OCI-LY7 (cell line): ENCODE measurements around the gene TTC38. TPM values are rescaled to one million over a fixed set of nuclear protein-coding genes. Genes with fewer than 3 reads are reported as not detected.

Experiments used
- BruUV-seq: library from RNA; stranded (reverse); fragments of 400-500 nt; replicated peaks from 2 replicates; lab custom pipeline; 2021; lab: Mats Ljungman, UMichigan
- CTCF ChIA-PET: fragments of 300-600 bp; sonication (Branson Sonifier 250); formaldehyde crosslinking; loops from one replicate; lab custom pipeline; 2022; ENCODE audit warnings: antibody characterized with exemption; ENCODE audit not compliant: unreplicated experiment; lab: Charles Lee
- POLR2A ChIA-PET: fragments of 300-600 bp; sonication (Branson Sonifier 250); formaldehyde crosslinking; loops from one replicate; lab custom pipeline; 2022; ENCODE audit warnings: antibody characterized with exemption; lab: Charles Lee
- DNase-seq: peaks from one replicate; pipeline ENCODE4 v3.0.0-alpha.2; 2015; ENCODE audit warnings: low spot score
- H2AFZ ChIP-seq: fragments of 200-600 bp; sonication (generic), shearing (Covaris generic); 2 replicates; pipeline ENCODE4 v1.6.1; 2014; ENCODE audit warnings: mild to moderate bottlenecking, antibody characterized with exemption, low read length, moderate library complexity
- H3K27ac ChIP-seq: fragments of 200-600 bp; sonication (generic); 2 replicates; pipeline ENCODE4 v1.5.1; 2014; ENCODE audit warnings: mixed run types, low read depth, mild to moderate bottlenecking, moderate library complexity, low read length, inconsistent platforms; ENCODE audit not compliant: poor library complexity, severe bottlenecking
- H3K36me3 ChIP-seq: fragments of 200-600 bp; sonication (generic); 2 replicates; pipeline ENCODE4 v1.6.1; 2014; ENCODE audit warnings: mild to moderate bottlenecking, antibody characterized with exemption, low read length, moderate library complexity, mixed read lengths; ENCODE audit not compliant: insufficient read depth
- H3K4me1 ChIP-seq: fragments of 200-600 bp; sonication (generic); 2 replicates; pipeline ENCODE4 v1.5.1; 2014; ENCODE audit warnings: mild to moderate bottlenecking, low read length; ENCODE audit not compliant: insufficient read depth, poor library complexity, severe bottlenecking
- H3K4me2 ChIP-seq: fragments of 200-600 bp; sonication (generic); 2 replicates; pipeline ENCODE4 v1.6.1; 2014; ENCODE audit warnings: mild to moderate bottlenecking, low read length
- H3K4me3 ChIP-seq: fragments of 200-600 bp; sonication (generic); 2 replicates; pipeline ENCODE4 v1.5.1; 2014; ENCODE audit warnings: mild to moderate bottlenecking, low read depth, low read length; ENCODE audit not compliant: poor library complexity, severe bottlenecking
- H3K79me2 ChIP-seq: fragments of 200-600 bp; sonication (generic); 2 replicates; pipeline ENCODE4 v1.6.1; 2016; ENCODE audit warnings: low read depth, mild to moderate bottlenecking, low read length, moderate library complexity, mixed read lengths; ENCODE audit not compliant: insufficient read depth
- H3K9me2 ChIP-seq: fragments of 200-600 bp; sonication (generic); 2 replicates; pipeline ENCODE4 v1.6.1; 2016; ENCODE audit warnings: mild to moderate bottlenecking, low read length, mixed read lengths; ENCODE audit not compliant: insufficient read depth
- H3K9me3 ChIP-seq: fragments of 200-600 bp; sonication (generic); 2 replicates; pipeline ENCODE4 v1.6.1; 2014; ENCODE audit warnings: mild to moderate bottlenecking, mixed run types, low read length, mixed read lengths
- H4K20me1 ChIP-seq: fragments of 200-600 bp; sonication (generic); 2 replicates; pipeline ENCODE4 v1.6.1; 2014; ENCODE audit warnings: mild to moderate bottlenecking, antibody characterized with exemption, low read length, moderate library complexity, mixed read lengths; ENCODE audit not compliant: insufficient read depth
- CTCF ChIP-seq: fragments of 200-600 bp; sonication (generic); conservative IDR thresholded peaks from 2 replicates; pipeline ENCODE4 v1.5.1; 2014; ENCODE audit warnings: mild to moderate bottlenecking, antibody characterized with exemption, low read length, moderate library complexity, mixed read lengths
- EZH2phosphoT487 ChIP-seq: fragments of 200-600 bp; sonication (generic); IDR thresholded peaks from 2 replicates; pipeline ENCODE4 v1.6.1; 2018; ENCODE audit warnings: low read depth, borderline replicate concordance, mild to moderate bottlenecking, mixed run types, antibody characterized with exemption, low read length, moderate library complexity, mixed read lengths
- intact Hi-C: fragments of 100-400 bp; cut with micrococcal nuclease; formaldehyde crosslinking; loops from one replicate; pipeline ENCODE4 v1.10.0; 2022; ENCODE audit not compliant: unreplicated experiment
- total RNA-seq, 2 experiments: library from RNA; depleted of rRNA in 1 of 2; stranded (reverse); fragments of >200 nt in 1 of 2; shearing (Covaris generic) in 1 of 2; gene quantifications; 2 replicates each; pipeline ENCODE4 v1.2.3, GENCODE V29; 2014 to 2022

Gene TTC38
- total RNA-seq, 2 experiments from 2014 or later, result 0.44 to 2.7 TPM

GRCh38 chr22:46319319-46319718, 51.5 kb downstream of the TTC38 start:
- no peak overlapping the region for H3K4me3 ChIP-seq
- no TSS peak for BruUV-seq
- H3K27ac ChIP-seq, result no peak overlapping the region
- no peaks in the 10 kb centered on the region for H3K9me2 ChIP-seq
- intact Hi-C loops, result loop anchor here (10.0 kb wide), 1 partner anchor 325 kb away; no protein-coding TSS in a partner anchor
- DNase-seq, result no peak
- no peak overlapping the region for H3K4me2 ChIP-seq
- ChIA-PET CTCF (no interaction called here), POLR2A (no interaction called here)
- H4K20me1 ChIP-seq, result no peaks in the 10 kb centered on the region; the same call in 1 of the 2 replicates
- H2AFZ ChIP-seq, result no peak overlapping the region
- H3K79me2 ChIP-seq, result no peaks in the 10 kb centered on the region
- no peaks in the 10 kb centered on the region for H3K4me1 ChIP-seq
- H3K36me3 ChIP-seq, result peaks cover 94% of the 10 kb centered on the region
- H3K9me3 ChIP-seq, result no peaks in the 10 kb centered on the region
- no peak for TF ChIP-seq EZH2phosphoT487
- TF ChIP-seq CTCF, result no peak

GRCh38 chr22:46320166-46320710, 52.4 kb downstream of the TTC38 start:
- no peak for TF ChIP-seq EZH2phosphoT487
- TF ChIP-seq CTCF, result no peak
- Histone ChIP-seq H2AFZ (no peak overlapping the region), H3K4me3 (no peak overlapping the region), H3K4me1 (no peaks in the 10 kb centered on the region), H3K9me3 (no peaks in the 10 kb centered on the region), H3K79me2 (no peaks in the 10 kb centered on the region), H4K20me1 (no peaks in the 10 kb centered on the region; the same call in 1 of the 2 replicates), H3K4me2 (no peak overlapping the region), H3K27ac (no peak overlapping the region), H3K9me2 (no peaks in the 10 kb centered on the region), H3K36me3 (peaks cover 93% of the 10 kb centered on the region)
- DNase-seq, result no peak
- no TSS peak for BruUV-seq
- ChIA-PET CTCF (no interaction called here), POLR2A (no interaction called here)
- intact Hi-C loops, result no loop called here

DNA sequence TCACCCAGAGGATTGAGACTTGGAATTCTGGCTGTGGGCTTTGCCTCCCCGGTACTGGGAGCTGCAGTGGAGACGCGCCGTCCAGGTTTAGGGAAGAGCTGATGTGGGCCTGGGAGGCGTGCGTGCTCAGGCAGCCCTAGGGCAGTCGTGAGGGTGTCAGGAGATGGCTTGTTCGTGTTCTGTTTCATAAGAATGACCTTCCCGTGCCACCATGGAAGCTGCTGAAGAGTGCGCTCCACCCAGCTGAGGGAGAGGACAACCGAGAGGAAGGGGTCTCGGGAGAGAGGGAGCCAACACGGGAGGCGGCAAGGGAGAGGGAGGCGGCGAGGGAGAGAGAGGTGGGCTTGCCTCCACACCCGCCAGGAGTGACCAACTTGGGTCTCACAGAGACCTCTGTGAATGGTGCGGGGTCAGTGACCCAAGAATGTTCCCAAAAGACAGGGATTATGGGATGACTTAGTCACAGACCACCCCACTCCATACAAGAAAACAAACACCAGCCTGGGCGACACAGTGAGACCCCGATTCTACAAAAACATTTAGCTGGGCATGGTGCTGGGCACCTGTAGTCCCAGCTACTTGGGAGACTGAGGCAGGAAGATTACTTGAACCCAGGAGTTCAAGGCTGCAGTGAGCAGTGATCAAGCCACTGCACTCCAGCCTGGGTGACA, 53.0 kb downstream of the TTC38 start:
- DNase-seq, result no peak
- H3K4me3 ChIP-seq, result no peak overlapping the region
- intact Hi-C loops, result no loop called here

More for the DNA sequence above, 53.0 kb downstream of the TTC38 start:
- Histone ChIP-seq H3K9me3 (no peaks in the 10 kb centered on the region), H3K27ac (no peak overlapping the region), H3K36me3 (peaks cover 93% of the 10 kb centered on the region), H3K4me2 (no peak overlapping the region), H2AFZ (no peak overlapping the region), H3K9me2 (no peaks in the 10 kb centered on the region), H3K79me2 (no peaks in the 10 kb centered on the region), H3K4me1 (no peaks in the 10 kb centered on the region), H4K20me1 (no peaks in the 10 kb centered on the region; the same call in 1 of the 2 replicates)
- ChIA-PET POLR2A (no interaction called here), CTCF (no interaction called here)
- TF ChIP-seq CTCF (no peak), EZH2phosphoT487 (no peak)
- BruUV-seq, result no TSS peak
